HEK293 (cell line): ENCODE data around the gene NDUFS8.

Experiments
- CTCF ChIA-PET: fragments of 350-600 bp; formaldehyde crosslinking; extraction: SDS; loops from one replicate; lab custom pipeline; 2021; ENCODE audit warnings: antibody characterized with exemption; lab: Yijun Ruan, JAX
- POLR2A ChIA-PET: fragments of 300-600 bp; formaldehyde crosslinking; extraction: SDS; loops from one replicate; lab custom pipeline; 2020; ENCODE audit warnings: antibody characterized with exemption, inconsistent platforms; lab: Yijun Ruan, JAX
- H3K27ac ChIP-seq: fragments of 200-500 bp; sonication (Bioruptor generic); 2 replicates; pipeline ENCODE4 v1.5.1; 2014; ENCODE audit warnings: low read depth, low read length, control low read depth, inconsistent platforms; ENCODE audit errors: extremely low read depth
- H3K36me3 ChIP-seq, 2 experiments: fragments of 200-500 bp in 1 of 2; sonication (Bioruptor generic) in 1 of 2; 1 replicate in 1 of 2; 2 replicates in 1 of 2; pipeline ENCODE4 v1.5.1; 2014 to 2017; ENCODE audit warnings: inconsistent platforms in 2 of 2, low read length in 2 of 2; ENCODE audit not compliant: control insufficient read depth in 2 of 2, insufficient read depth in 1 of 2
- H3K4me1 ChIP-seq: fragments of 200-500 bp; sonication (Bioruptor generic); 2 replicates; pipeline ENCODE4 v1.5.1; 2014; ENCODE audit warnings: mild to moderate bottlenecking, low read length, inconsistent platforms; ENCODE audit not compliant: control insufficient read depth, insufficient read depth
- H3K4me3 ChIP-seq: 2 replicates; pipeline ENCODE4 v1.5.1; 2011; ENCODE audit warnings: low read depth, mild to moderate bottlenecking, control low read depth, low read length, moderate library complexity
- H3K9me3 ChIP-seq: fragments of 200-500 bp; sonication (Bioruptor generic); 2 replicates; pipeline ENCODE4 v1.5.1; 2014; ENCODE audit warnings: low read depth, low read length, inconsistent platforms; ENCODE audit not compliant: control insufficient read depth, insufficient read depth
- BCL11A ChIP-seq: fragments of 450-650 bp; formaldehyde crosslinking; IDR thresholded peaks from 2 replicates; pipeline ENCODE4 v1.5.1; 2016; ENCODE audit warnings: low read depth, missing biosample characterization, missing genetic modification characterization
- KLF16 ChIP-seq: fragments of 450-650 bp; formaldehyde crosslinking; IDR thresholded peaks from 2 replicates; pipeline ENCODE4 v1.5.1; 2017; ENCODE audit warnings: missing biosample characterization, missing genetic modification characterization
- KLF9 ChIP-seq: fragments of 450-650 bp; formaldehyde crosslinking; IDR thresholded peaks from 2 replicates; pipeline ENCODE4 v1.5.1; 2016; ENCODE audit warnings: missing biosample characterization, missing genetic modification characterization, low read depth
- SP3 ChIP-seq: fragments of 450-650 bp; formaldehyde crosslinking; IDR thresholded peaks from 2 replicates; pipeline ENCODE4 v1.5.1; 2016; ENCODE audit warnings: missing biosample characterization, missing genetic modification characterization
- ZBTB1 ChIP-seq: fragments of 450-650 bp; formaldehyde crosslinking; IDR thresholded peaks from 2 replicates; pipeline ENCODE4 v1.5.1; 2016; ENCODE audit warnings: missing biosample characterization, missing genetic modification characterization
- ZBTB17 ChIP-seq: fragments of 450-650 bp; formaldehyde crosslinking; IDR thresholded peaks from 2 replicates; pipeline ENCODE4 v1.5.1; 2016; ENCODE audit warnings: missing biosample characterization, missing genetic modification characterization
- ZFHX2 ChIP-seq: fragments of 450-650 bp; formaldehyde crosslinking; conservative IDR thresholded peaks from 2 replicates; pipeline ENCODE4 v1.5.1; 2016; ENCODE audit warnings: missing biosample characterization, missing genetic modification characterization
- ZIC2 ChIP-seq: fragments of 450-650 bp; formaldehyde crosslinking; IDR thresholded peaks from 2 replicates; pipeline ENCODE4 v1.5.1; 2016; ENCODE audit warnings: missing biosample characterization, missing genetic modification characterization
- ZNF10 ChIP-seq: fragments of 450-650 bp; formaldehyde crosslinking; IDR thresholded peaks from 2 replicates; pipeline ENCODE4 v1.5.1; 2017; ENCODE audit warnings: missing biosample characterization, missing genetic modification characterization
- ZNF146 ChIP-seq: fragments of 450-650 bp; formaldehyde crosslinking; IDR thresholded peaks from 2 replicates; pipeline ENCODE4 v1.5.1; 2016; ENCODE audit warnings: missing biosample characterization, missing genetic modification characterization
- ZNF157 ChIP-seq: fragments of 450-650 bp; formaldehyde crosslinking; IDR thresholded peaks from 2 replicates; pipeline ENCODE4 v1.5.1; 2016; ENCODE audit warnings: missing biosample characterization, missing genetic modification characterization
- ZNF302 ChIP-seq: fragments of 450-650 bp; formaldehyde crosslinking; IDR thresholded peaks from 2 replicates; pipeline ENCODE4 v1.5.1; 2016; ENCODE audit warnings: missing biosample characterization, missing genetic modification characterization, low read depth
- ZNF394 ChIP-seq: fragments of 450-650 bp; formaldehyde crosslinking; IDR thresholded peaks from 2 replicates; pipeline ENCODE4 v1.5.1; 2016; ENCODE audit warnings: missing biosample characterization, missing genetic modification characterization, mild to moderate bottlenecking, moderate library complexity, borderline replicate concordance
- ZNF404 ChIP-seq: fragments of 450-650 bp; formaldehyde crosslinking; IDR thresholded peaks from 2 replicates; pipeline ENCODE4 v1.5.1; 2017; ENCODE audit warnings: missing biosample characterization, missing genetic modification characterization
- ZNF843 ChIP-seq: fragments of 450-650 bp; formaldehyde crosslinking; IDR thresholded peaks from 2 replicates; pipeline ENCODE4 v1.5.1; 2016; ENCODE audit warnings: missing biosample characterization, missing genetic modification characterization
- TF ChIP-seq, protein P1 (sequence below): fragments of 450-650 bp; formaldehyde crosslinking; IDR thresholded peaks from 2 replicates; pipeline ENCODE4 v1.5.1; 2016; ENCODE audit warnings: missing biosample characterization, missing genetic modification characterization
- TF ChIP-seq, protein P2 (sequence below): fragments of 450-650 bp; formaldehyde crosslinking; IDR thresholded peaks from 2 replicates; pipeline ENCODE4 v1.5.1; 2016; ENCODE audit warnings: missing biosample characterization, missing genetic modification characterization, low read depth
- TF ChIP-seq, protein P3 (sequence below): fragments of 450-650 bp; formaldehyde crosslinking; IDR thresholded peaks from 2 replicates; pipeline ENCODE4 v1.5.1; 2016; ENCODE audit warnings: missing biosample characterization, missing genetic modification characterization
- TF ChIP-seq, protein P4 (sequence below): fragments of 450-650 bp; formaldehyde crosslinking; IDR thresholded peaks from 2 replicates; pipeline ENCODE4 v1.5.1; 2016; ENCODE audit warnings: missing biosample characterization, missing genetic modification characterization
- TF ChIP-seq, protein P5 (sequence below): fragments of 450-650 bp; formaldehyde crosslinking; IDR thresholded peaks from 2 replicates; pipeline ENCODE4 v1.5.1; 2016; ENCODE audit warnings: missing biosample characterization, missing genetic modification characterization
- TF ChIP-seq, protein P6 (sequence below): fragments of 450-650 bp; formaldehyde crosslinking; IDR thresholded peaks from 2 replicates; pipeline ENCODE4 v1.5.1; 2016; ENCODE audit warnings: missing biosample characterization, missing genetic modification characterization, low read depth
- TF ChIP-seq, protein P7 (sequence below): fragments of 450-650 bp; formaldehyde crosslinking; IDR thresholded peaks from 2 replicates; pipeline ENCODE4 v1.5.1; 2016; ENCODE audit warnings: missing biosample characterization, missing genetic modification characterization

Gene NDUFS8

DNA sequence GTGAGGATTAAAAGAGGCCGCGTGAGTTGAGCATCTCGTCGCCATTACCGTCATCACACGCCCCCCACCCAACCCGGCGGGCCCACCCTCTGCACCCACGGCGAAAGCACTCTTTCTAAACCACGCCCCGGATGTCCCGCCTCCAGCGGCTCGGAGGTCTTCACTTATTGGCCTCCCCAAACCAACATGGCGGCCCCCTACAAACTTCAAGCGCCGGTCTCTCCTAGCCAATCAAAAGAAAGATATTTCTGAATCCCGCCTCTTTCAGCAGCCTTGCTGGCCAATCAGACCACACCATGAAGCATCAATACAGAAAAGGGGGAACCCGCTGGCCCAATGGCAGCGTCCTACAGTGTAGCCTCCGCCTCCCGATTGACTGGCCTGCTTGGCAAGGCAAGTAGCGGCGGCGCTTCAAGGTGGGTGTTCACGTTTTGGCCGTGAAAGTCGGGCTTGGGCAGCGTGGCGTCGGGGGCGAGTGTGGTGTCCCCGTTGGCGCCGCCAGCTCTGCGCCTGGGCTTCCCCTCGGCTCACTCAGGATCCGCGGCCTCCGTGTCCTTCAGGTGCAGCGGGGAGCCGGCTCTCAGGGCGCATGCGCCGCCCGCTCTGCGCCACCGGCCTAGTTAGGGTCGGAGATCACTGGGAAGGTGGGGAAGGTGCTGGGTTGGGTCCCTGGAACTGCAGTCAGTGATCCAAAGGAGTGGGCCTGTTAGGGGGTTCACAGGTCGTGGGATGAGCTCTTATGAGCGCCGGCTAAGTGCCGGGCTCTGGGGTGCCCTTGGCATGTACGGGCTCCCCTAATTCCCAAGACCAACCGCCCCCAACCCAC lies at the start of gene NDUFS8:
Gene NDUFS8 (plus strand): TSS at position 364 of the 826 bp plus-strand sequence. CDS start 1,471 bp downstream, outside the sequence.
- peak within 1 kb of the TSS; percentile 95 for H3K4me3 ChIP-seq
- H3K9me3 ChIP-seq = no peaks in the 10 kb centered on the region
- H3K36me3 ChIP-seq = peaks cover 0 to 40% of the 10 kb centered on the region in 2 experiments; a peak in 2 of 3 replicates
- POLR2A ChIA-PET = interaction anchor here (0.7 to 1.1 kb wide), 2 partner anchors 20 to 873 kb away, joined by 6 to 9 read pairs; partner anchors contain the start of gene ALDH3B1
- H3K27ac ChIP-seq = peak within 1 kb of the TSS; percentile 78
- 0 out of 2 replicates have a peak, but pooled peaks cover 2% of the 10 kb centered on the region for H3K4me1 ChIP-seq
- CTCF ChIA-PET = interaction anchor here (0.6 kb wide), 1 partner anchor 1196 kb away, joined by 3 read pairs; no protein-coding TSS in a partner anchor
- no peak for TF ChIP-seq ZNF843 (tag by site-specific recombination)
- TF ChIP-seq ZNF302 (tag by site-specific recombination) = no peak
- TF ChIP-seq, protein P1, sequence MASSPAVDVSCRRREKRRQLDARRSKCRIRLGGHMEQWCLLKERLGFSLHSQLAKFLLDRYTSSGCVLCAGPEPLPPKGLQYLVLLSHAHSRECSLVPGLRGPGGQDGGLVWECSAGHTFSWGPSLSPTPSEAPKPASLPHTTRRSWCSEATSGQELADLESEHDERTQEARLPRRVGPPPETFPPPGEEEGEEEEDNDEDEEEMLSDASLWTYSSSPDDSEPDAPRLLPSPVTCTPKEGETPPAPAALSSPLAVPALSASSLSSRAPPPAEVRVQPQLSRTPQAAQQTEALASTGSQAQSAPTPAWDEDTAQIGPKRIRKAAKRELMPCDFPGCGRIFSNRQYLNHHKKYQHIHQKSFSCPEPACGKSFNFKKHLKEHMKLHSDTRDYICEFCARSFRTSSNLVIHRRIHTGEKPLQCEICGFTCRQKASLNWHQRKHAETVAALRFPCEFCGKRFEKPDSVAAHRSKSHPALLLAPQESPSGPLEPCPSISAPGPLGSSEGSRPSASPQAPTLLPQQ (tag by site-specific recombination) = peak; percentile 97
- no peak for TF ChIP-seq ZNF394 (tag by site-specific recombination)
- TF ChIP-seq BCL11A = no peak
- peak; percentile 82 for TF ChIP-seq SP3 (tag by site-specific recombination)
- TF ChIP-seq ZNF404 (tag by site-specific recombination) = no peak
- 0 out of 2 replicates have a peak, but pooled peaks have one; percentile 37 for TF ChIP-seq ZNF10
- peak; percentile 54 for TF ChIP-seq KLF9 (tag by site-specific recombination)
- peak; percentile 18; the same call in 1 of the 2 replicates for TF ChIP-seq KLF16
- TF ChIP-seq, protein P2, sequence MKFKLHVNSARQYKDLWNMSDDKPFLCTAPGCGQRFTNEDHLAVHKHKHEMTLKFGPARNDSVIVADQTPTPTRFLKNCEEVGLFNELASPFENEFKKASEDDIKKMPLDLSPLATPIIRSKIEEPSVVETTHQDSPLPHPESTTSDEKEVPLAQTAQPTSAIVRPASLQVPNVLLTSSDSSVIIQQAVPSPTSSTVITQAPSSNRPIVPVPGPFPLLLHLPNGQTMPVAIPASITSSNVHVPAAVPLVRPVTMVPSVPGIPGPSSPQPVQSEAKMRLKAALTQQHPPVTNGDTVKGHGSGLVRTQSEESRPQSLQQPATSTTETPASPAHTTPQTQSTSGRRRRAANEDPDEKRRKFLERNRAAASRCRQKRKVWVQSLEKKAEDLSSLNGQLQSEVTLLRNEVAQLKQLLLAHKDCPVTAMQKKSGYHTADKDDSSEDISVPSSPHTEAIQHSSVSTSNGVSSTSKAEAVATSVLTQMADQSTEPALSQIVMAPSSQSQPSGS (tag by site-specific recombination) = no peak
- TF ChIP-seq ZFHX2 = 0 out of 2 replicates have a peak, but pooled peaks have one; percentile 10
- TF ChIP-seq ZBTB1 (tag by site-specific recombination) = no peak
- TF ChIP-seq, protein P3, sequence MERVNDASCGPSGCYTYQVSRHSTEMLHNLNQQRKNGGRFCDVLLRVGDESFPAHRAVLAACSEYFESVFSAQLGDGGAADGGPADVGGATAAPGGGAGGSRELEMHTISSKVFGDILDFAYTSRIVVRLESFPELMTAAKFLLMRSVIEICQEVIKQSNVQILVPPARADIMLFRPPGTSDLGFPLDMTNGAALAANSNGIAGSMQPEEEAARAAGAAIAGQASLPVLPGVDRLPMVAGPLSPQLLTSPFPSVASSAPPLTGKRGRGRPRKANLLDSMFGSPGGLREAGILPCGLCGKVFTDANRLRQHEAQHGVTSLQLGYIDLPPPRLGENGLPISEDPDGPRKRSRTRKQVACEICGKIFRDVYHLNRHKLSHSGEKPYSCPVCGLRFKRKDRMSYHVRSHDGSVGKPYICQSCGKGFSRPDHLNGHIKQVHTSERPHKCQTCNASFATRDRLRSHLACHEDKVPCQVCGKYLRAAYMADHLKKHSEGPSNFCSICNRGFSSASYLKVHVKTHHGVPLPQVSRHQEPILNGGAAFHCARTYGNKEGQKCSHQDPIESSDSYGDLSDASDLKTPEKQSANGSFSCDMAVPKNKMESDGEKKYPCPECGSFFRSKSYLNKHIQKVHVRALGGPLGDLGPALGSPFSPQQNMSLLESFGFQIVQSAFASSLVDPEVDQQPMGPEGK = peak; percentile 75
- no peak for TF ChIP-seq ZNF146 (tag by site-specific recombination)
- TF ChIP-seq, protein P4, sequence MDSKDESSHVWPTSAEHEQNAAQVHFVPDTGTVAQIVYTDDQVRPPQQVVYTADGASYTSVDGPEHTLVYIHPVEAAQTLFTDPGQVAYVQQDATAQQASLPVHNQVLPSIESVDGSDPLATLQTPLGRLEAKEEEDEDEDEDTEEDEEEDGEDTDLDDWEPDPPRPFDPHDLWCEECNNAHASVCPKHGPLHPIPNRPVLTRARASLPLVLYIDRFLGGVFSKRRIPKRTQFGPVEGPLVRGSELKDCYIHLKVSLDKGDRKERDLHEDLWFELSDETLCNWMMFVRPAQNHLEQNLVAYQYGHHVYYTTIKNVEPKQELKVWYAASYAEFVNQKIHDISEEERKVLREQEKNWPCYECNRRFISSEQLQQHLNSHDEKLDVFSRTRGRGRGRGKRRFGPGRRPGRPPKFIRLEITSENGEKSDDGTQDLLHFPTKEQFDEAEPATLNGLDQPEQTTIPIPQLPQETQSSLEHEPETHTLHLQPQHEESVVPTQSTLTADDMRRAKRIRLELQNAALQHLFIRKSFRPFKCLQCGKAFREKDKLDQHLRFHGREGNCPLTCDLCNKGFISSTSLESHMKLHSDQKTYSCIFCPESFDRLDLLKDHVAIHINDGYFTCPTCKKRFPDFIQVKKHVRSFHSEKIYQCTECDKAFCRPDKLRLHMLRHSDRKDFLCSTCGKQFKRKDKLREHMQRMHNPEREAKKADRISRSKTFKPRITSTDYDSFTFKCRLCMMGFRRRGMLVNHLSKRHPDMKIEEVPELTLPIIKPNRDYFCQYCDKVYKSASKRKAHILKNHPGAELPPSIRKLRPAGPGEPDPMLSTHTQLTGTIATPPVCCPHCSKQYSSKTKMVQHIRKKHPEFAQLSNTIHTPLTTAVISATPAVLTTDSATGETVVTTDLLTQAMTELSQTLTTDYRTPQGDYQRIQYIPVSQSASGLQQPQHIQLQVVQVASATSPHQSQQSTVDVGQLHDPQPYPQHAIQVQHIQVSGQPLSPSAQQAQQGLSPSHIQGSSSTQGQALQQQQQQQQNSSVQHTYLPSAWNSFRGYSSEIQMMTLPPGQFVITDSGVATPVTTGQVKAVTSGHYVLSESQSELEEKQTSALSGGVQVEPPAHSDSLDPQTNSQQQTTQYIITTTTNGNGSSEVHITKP (tag by site-specific recombination) = peak; percentile 57
- TF ChIP-seq, protein P5, sequence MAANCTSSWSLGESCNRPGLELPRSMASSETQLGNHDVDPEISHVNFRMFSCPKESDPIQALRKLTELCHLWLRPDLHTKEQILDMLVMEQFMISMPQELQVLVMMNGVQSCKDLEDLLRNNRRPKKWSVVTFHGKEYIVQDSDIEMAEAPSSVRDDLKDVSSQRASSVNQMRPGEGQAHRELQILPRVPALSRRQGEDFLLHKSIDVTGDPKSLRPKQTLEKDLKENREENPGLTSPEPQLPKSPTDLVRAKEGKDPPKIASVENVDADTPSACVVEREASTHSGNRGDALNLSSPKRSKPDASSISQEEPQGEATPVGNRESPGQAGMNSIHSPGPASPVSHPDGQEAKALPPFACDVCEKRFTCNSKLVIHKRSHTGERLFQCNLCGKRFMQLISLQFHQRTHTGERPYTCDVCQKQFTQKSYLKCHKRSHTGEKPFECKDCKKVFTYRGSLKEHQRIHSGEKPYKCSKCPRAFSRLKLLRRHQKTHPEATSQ (tag by site-specific recombination) = no peak
- TF ChIP-seq, protein P6, sequence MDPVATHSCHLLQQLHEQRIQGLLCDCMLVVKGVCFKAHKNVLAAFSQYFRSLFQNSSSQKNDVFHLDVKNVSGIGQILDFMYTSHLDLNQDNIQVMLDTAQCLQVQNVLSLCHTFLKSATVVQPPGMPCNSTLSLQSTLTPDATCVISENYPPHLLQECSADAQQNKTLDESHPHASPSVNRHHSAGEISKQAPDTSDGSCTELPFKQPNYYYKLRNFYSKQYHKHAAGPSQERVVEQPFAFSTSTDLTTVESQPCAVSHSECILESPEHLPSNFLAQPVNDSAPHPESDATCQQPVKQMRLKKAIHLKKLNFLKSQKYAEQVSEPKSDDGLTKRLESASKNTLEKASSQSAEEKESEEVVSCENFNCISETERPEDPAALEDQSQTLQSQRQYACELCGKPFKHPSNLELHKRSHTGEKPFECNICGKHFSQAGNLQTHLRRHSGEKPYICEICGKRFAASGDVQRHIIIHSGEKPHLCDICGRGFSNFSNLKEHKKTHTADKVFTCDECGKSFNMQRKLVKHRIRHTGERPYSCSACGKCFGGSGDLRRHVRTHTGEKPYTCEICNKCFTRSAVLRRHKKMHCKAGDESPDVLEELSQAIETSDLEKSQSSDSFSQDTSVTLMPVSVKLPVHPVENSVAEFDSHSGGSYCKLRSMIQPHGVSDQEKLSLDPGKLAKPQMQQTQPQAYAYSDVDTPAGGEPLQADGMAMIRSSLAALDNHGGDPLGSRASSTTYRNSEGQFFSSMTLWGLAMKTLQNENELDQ = no peak
- 0 out of 2 replicates have a peak, but pooled peaks have one; percentile 30 for TF ChIP-seq ZBTB17 (tag by site-specific recombination)
- TF ChIP-seq ZNF157 = no peak
- TF ChIP-seq, protein P7, sequence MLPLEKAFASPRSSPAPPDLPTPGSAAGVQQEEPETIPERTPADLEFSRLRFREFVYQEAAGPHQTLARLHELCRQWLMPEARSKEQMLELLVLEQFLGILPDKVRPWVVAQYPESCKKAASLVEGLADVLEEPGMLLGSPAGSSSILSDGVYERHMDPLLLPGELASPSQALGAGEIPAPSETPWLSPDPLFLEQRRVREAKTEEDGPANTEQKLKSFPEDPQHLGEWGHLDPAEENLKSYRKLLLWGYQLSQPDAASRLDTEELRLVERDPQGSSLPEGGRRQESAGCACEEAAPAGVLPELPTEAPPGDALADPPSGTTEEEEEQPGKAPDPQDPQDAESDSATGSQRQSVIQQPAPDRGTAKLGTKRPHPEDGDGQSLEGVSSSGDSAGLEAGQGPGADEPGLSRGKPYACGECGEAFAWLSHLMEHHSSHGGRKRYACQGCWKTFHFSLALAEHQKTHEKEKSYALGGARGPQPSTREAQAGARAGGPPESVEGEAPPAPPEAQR = no peak
- no peak; the same call in 1 of the 2 replicates for TF ChIP-seq ZIC2 (tag by site-specific recombination)
